Spleen (tissue), 11 donors: ENCODE measurements around the gene COL23A1. TPM values are rescaled to one million over a fixed set of nuclear protein-coding genes. Genes with fewer than 3 reads are reported as not detected.

ENCODE experiments used
- DNase-seq: peaks from one replicate; pipeline ENCODE4 v3.0.0-alpha.2; 2020
- H3K27ac ChIP-seq, 8 donors: fragments of 200-600 bp; sonication (generic) in 7 of 8; 1 replicate in 4 of 8; 2 replicates in 4 of 8; pipeline versions ENCODE4 v1.5.0 to v1.8.0; 2016 to 2021; ENCODE audit warnings: inconsistent platforms in 4 of 8, mild to moderate bottlenecking in 4 of 8, moderate library complexity in 1 of 8
- H3K27me3 ChIP-seq, 7 donors: fragments of 200-600 bp; sonication (generic) in 6 of 7; replicated peaks in 1 of 7; 1 replicate in 4 of 7; 2 replicates in 3 of 7; pipeline versions ENCODE4 v1.5.0 to v1.8.0; 2016 to 2021; ENCODE audit warnings: inconsistent platforms in 3 of 7, mild to moderate bottlenecking in 1 of 7
- H3K36me3 ChIP-seq, 6 donors: fragments of 200-600 bp; sonication (generic) in 5 of 6; 1 replicate in 4 of 6; 2 replicates in 2 of 6; pipeline versions ENCODE4 v1.5.0 to v1.8.0; 2016 to 2021; ENCODE audit warnings: inconsistent platforms in 2 of 6
- H3K4me1 ChIP-seq, 6 donors: fragments of 200-600 bp; sonication (generic) in 5 of 6; 1 replicate in 3 of 6; 2 replicates in 3 of 6; pipeline versions ENCODE4 v1.5.0 to v1.8.0; 2016 to 2021; ENCODE audit warnings: inconsistent platforms in 3 of 6
- H3K4me3 ChIP-seq, 8 donors: fragments of 200-600 bp; sonication (generic) in 7 of 8; 1 replicate in 4 of 8; 2 replicates in 4 of 8; pipeline versions ENCODE4 v1.5.0 to v1.8.0; 2016 to 2021; ENCODE audit warnings: inconsistent platforms in 4 of 8, mild to moderate bottlenecking in 4 of 8, moderate library complexity in 2 of 8
- H3K9me3 ChIP-seq, 8 donors: fragments of 200-600 bp; sonication (generic) in 7 of 8; 1 replicate in 4 of 8; 2 replicates in 4 of 8; pipeline versions ENCODE4 v1.5.0 to v1.8.0; 2016 to 2021; ENCODE audit warnings: inconsistent platforms in 4 of 8
- CTCF ChIP-seq, 11 experiments: fragments of 200-600 bp in 7 of 11; fragments of 450-650 bp in 4 of 11; sonication (generic) in 4 of 11; IDR thresholded peaks in 8 of 11; conservative IDR thresholded peaks in 3 of 11; 1 replicate in 7 of 11; 2 replicates in 4 of 11; pipeline versions ENCODE4 v1.4.0 to v1.8.0; 2016 to 2021; ENCODE audit warnings: antibody characterized with exemption in 11 of 11, inconsistent platforms in 4 of 11, mild to moderate bottlenecking in 1 of 11
- POLR2A ChIP-seq, 3 donors: fragments of 450-650 bp; IDR thresholded peaks; one replicate each; pipeline ENCODE4 v1.5.1; 2017; ENCODE audit warnings: antibody characterized with exemption in 3 of 3, mild to moderate bottlenecking in 1 of 3
- POLR2AphosphoS5 ChIP-seq, 3 donors: sonication (generic); formaldehyde crosslinking; IDR thresholded peaks; one replicate each; pipeline ENCODE4 v1.5.1; 2017; ENCODE audit warnings: antibody characterized with exemption in 3 of 3
- whole genome bisulfite sequencing, 5 donors: extraction: QIAGEN DNeasy Blood & Tissue Kit in 3 of 5; methylation state at CpG; one replicate each; pipeline versions ENCODE4 v1.1.5 to v1.1.7; 2013 to 2018; 5-methylcytosine and 5-hydroxymethylcytosine counted together
- intact Hi-C: fragments of 100-400 bp; cut with DNase I; formaldehyde crosslinking; loops from one replicate; pipeline ENCODE4 v1.15.0; 2023; ENCODE audit warnings: low total_unique reads
- polyA plus RNA-seq, 3 donors: library from polyadenylated mRNA; stranded (reverse); fragments of 200-250 nt; gene quantifications; one replicate each; pipeline ENCODE4 v1.2.1, GENCODE V29; 2013
- total RNA-seq, 7 donors: library from RNA; depleted of rRNA in 3 of 7; stranded (reverse); fragments of >200 nt in 3 of 7; fragmentation: NEBNext Ultra II Directional in 4 of 7; extraction: Animal tissue kit (Norgen Biotek cat#: 25700) in 4 of 7; gene quantifications; one replicate each; pipeline versions ENCODE4 v1.1.0 to v1.2.1, GENCODE V29; 2016 to 2021
- donor health status: healthy with polysubstance abuse.
- donor health status: DM: no; HTN: no; CAD: no; lungs with moderate emphysema.
- donor health status: DM: no; HTN: no; CAD: no.
- donor health status: Bipolar disorder and iron deficiency.
- donor health status: healthy.
- donor health status: DM: no; HTN: no; CAD: no.
- donor health status: DM: yes; HTN: yes; CAD: no.

Gene COL23A1
- total and polyA plus RNA-seq, 10 donors: 0.63 to 3.8 (median 1.9) TPM

- H3K9me3 ChIP-seq: no peaks in the 10 kb centered on the region
- DNase-seq: no peak
- intact Hi-C loops: no loop called here
- H3K27me3 ChIP-seq: no peaks in the 10 kb centered on the region
- WGBS, 5 donors: 53 to 72% (median 57%) methylated on average over 5 of the region's 5 CpGs
- no peak for TF ChIP-seq CTCF (IDR thresholded peaks at IDR 0.05 in 8 of 11, conservative IDR thresholded peaks at IDR 0.05 in 3 of 11)
- no peak for TF ChIP-seq POLR2A (IDR thresholded peaks at IDR 0.05)
- no peak for TF ChIP-seq POLR2AphosphoS5 (IDR thresholded peaks at IDR 0.05)
- peaks cover 0 to 100% (median 73%) of the 10 kb centered on the region in 6 donors for H3K36me3 ChIP-seq
- peak overlapping the region in 7 of 8 donors; percentile 24 to 82 (median 66) for H3K27ac ChIP-seq
- H3K4me3 ChIP-seq: peak overlapping the region in 1 of 8 donors; percentile 11
- H3K4me1 ChIP-seq: peaks cover 0 to 69% (median 32%) of the 10 kb centered on the region in 6 donors
These were observed 374.1 kb downstream of the COL23A1 start for GRCh38 chr5:178216088-178216534.

DNA sequence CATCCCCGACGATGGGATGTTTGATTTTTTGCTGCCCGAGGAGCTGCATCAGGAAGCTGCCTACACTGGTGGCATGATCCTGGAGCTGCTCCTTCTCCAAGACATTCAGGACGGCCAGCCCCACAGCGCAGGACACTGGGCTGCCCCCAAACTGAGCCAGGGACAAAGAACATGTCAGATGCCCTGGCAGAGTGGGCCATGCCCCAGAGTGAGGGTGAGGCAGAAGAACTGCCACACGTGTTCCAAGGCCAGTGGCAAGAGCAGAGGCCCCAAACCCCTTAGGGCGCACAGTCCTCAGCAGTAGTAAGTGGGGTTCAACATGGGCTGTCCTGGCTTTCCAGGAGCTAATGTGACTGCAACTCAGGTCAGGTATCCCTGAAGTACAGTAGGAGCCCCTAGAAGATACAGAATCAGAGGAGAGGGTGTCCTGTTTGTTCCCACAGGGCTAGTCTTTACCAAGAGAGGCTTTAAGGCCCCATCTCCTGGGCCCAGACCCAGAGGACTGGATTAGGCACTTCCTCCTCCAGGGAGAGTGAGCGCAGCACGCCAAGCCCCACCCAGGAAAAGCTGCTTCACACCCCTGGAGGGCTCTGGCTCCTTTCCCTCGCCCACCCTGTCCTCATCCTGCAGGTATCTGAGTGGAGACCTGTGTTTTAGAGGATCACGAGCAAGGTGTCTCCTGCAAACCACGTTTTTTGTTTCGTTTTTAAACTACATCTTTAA is 374.8 kb downstream of the COL23A1 start:
- peaks cover 0 to 66% (median 33%) of the 10 kb centered on the region in 6 donors for H3K4me1 ChIP-seq
- no peaks in the 10 kb centered on the region for H3K9me3 ChIP-seq
- peak overlapping the region in 7 of 8 donors; percentile 18 to 82 (median 66) for H3K27ac ChIP-seq
- no peaks in the 10 kb centered on the region for H3K27me3 ChIP-seq
- peaks cover 0 to 100% (median 79%) of the 10 kb centered on the region in 6 donors for H3K36me3 ChIP-seq
- no peak for DNase-seq
- no peak overlapping the region for H3K4me3 ChIP-seq
- no peak for TF ChIP-seq POLR2A (IDR thresholded peaks at IDR 0.05)
- no peak for TF ChIP-seq CTCF (IDR thresholded peaks at IDR 0.05 in 8 of 11, conservative IDR thresholded peaks at IDR 0.05 in 3 of 11)
- TF ChIP-seq POLR2AphosphoS5 (IDR thresholded peaks at IDR 0.05): peak in 2 of 3 donors; percentile 28 to 62
- intact Hi-C loops: no loop called here
- 60 to 83% (median 69%) methylated on average over 10 to 13 of the region's 13 CpGs for WGBS, 5 donors

DNA sequence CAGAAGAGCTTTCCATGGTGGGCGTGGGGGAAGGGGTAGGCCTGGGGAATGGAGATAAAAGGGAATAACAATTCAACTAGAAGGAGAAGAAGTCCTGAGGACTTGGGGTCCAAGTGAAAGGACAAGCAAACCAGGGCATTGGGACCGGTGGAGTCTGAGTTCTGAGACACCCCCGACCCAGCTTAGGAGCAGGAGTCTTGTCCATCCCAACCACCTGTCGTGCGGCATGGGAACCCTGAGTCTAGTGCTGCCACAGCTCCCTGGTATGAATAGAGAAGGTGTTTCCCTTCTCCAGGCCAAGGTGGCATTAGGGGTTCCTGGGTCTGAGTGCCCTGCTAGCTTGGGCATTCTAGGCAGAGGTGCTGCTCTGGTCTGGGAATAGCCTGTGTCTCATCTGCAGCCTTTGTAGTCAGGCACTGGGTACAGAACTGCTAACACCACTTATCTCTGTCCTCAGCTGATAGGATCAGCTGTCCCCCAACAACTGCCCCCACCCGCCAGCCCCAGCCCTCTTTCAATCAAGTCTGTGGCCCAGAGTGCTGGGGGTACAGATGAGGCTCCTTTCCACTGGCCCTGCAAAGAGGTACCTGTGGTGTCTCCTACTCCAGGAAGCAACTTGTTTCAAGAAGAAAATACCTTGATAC is 375.9 kb downstream of the COL23A1 start:
- peaks cover 0 to 100% (median 86%) of the 10 kb centered on the region in 6 donors for H3K36me3 ChIP-seq
- intact Hi-C loops: no loop called here
- H3K4me3 ChIP-seq: no peak overlapping the region
- H3K4me1 ChIP-seq: peaks cover 0 to 74% (median 33%) of the 10 kb centered on the region in 6 donors
- H3K27ac ChIP-seq: peak overlapping the region in 3 of 8 donors; percentile 66 to 82 (median 72)
- no peaks in the 10 kb centered on the region for H3K9me3 ChIP-seq
- WGBS, 5 donors: 93 to 96% (median 95%) methylated on average over 6 of the region's 6 CpGs
- TF ChIP-seq POLR2AphosphoS5 (IDR thresholded peaks at IDR 0.05) (no peak), POLR2A (IDR thresholded peaks at IDR 0.05) (no peak), CTCF (IDR thresholded peaks at IDR 0.05 in 8 of 11, conservative IDR thresholded peaks at IDR 0.05 in 3 of 11) (no peak)
- DNase-seq: peak; percentile 45
- no peaks in the 10 kb centered on the region for H3K27me3 ChIP-seq

GRCh38 chr5:178213748-178214151 is 376.4 kb downstream of the COL23A1 start:
- peak overlapping the region in 2 of 8 donors; percentile 66 to 82 for H3K27ac ChIP-seq
- intact Hi-C loops: no loop called here
- TF ChIP-seq POLR2A (IDR thresholded peaks at IDR 0.05) (no peak), CTCF (IDR thresholded peaks at IDR 0.05 in 8 of 11, conservative IDR thresholded peaks at IDR 0.05 in 3 of 11) (no peak)
- H3K4me3 ChIP-seq: no peak overlapping the region
- H3K36me3 ChIP-seq: peaks cover 0 to 100% (median 88%) of the 10 kb centered on the region in 6 donors
- H3K9me3 ChIP-seq: no peaks in the 10 kb centered on the region
- WGBS, 5 donors: 68 to 78% (median 77%) methylated on average over 8 of the region's 8 CpGs
- peak; percentile 17 for DNase-seq
- H3K4me1 ChIP-seq: peaks cover 0 to 79% (median 33%) of the 10 kb centered on the region in 6 donors
- no peaks in the 10 kb centered on the region for H3K27me3 ChIP-seq
